Heart left ventricle (tissue), 16 donors: ENCODE results near the gene TTC19. TPM values are rescaled to one million over a fixed set of nuclear protein-coding genes. Genes with fewer than 3 reads are reported as not detected.

Source experiments
- ATAC-seq, 4 donors: fragments of 200-7000 bp; cut with Tn5 transposase; one replicate each; pipeline ENCODE4 v1.9.1; 2020 to 2022; ENCODE audit warnings: moderate library complexity in 4 of 4, mild to moderate bottlenecking in 3 of 4, moderate number of reproducible peaks in 1 of 4
- DNase-seq, 5 donors: peaks; one replicate each; pipeline ENCODE4 v3.0.0-alpha.2; 2020
- H3K27ac ChIP-seq, 12 donors: fragments of 200-600 bp; sonication (generic) in 4 of 12; one replicate each; pipeline versions ENCODE4 v1.5.0 to v1.8.0; 2016 to 2022; ENCODE audit warnings: mild to moderate bottlenecking in 2 of 12
- H3K27me3 ChIP-seq, 9 donors: fragments of 200-600 bp; sonication (generic) in 2 of 9; one replicate each; pipeline versions ENCODE4 v1.5.1 to v1.8.0; 2016 to 2022; ENCODE audit warnings: mild to moderate bottlenecking in 3 of 9
- H3K36me3 ChIP-seq, 9 donors: fragments of 200-600 bp; sonication (generic) in 2 of 9; one replicate each; pipeline versions ENCODE4 v1.5.0 to v1.8.0; 2018 to 2022; ENCODE audit warnings: mild to moderate bottlenecking in 2 of 9
- H3K4me1 ChIP-seq, 12 donors: fragments of 200-600 bp; sonication (generic) in 4 of 12; one replicate each; pipeline versions ENCODE4 v1.5.0 to v1.8.0; 2016 to 2022; ENCODE audit warnings: mild to moderate bottlenecking in 3 of 12
- H3K4me3 ChIP-seq, 12 donors: fragments of 200-600 bp; sonication (generic) in 4 of 12; one replicate each; pipeline versions ENCODE4 v1.5.0 to v1.8.0; 2017 to 2022; ENCODE audit warnings: mild to moderate bottlenecking in 9 of 12, moderate library complexity in 4 of 12
- H3K9me3 ChIP-seq, 12 donors: fragments of 200-600 bp; sonication (generic) in 4 of 12; one replicate each; pipeline versions ENCODE4 v1.5.0 to v1.8.0; 2016 to 2022; ENCODE audit warnings: mild to moderate bottlenecking in 1 of 12
- CTCF ChIP-seq, 12 donors: fragments of 200-600 bp; sonication (generic) in 4 of 12; IDR thresholded peaks; one replicate each; pipeline versions ENCODE4 v1.5.0 to v1.8.0; 2018 to 2022; ENCODE audit warnings: antibody characterized with exemption in 12 of 12, mild to moderate bottlenecking in 5 of 12
- POLR2A ChIP-seq, 2 donors: fragments of 450-650 bp; IDR thresholded peaks; one replicate each; pipeline ENCODE4 v1.6.1; 2017; ENCODE audit warnings: antibody characterized with exemption in 2 of 2, mild to moderate bottlenecking in 2 of 2, moderate library complexity in 2 of 2
- WGBS, 4 donors: extraction: QIAGEN DNeasy Blood & Tissue Kit in 2 of 4; methylation state at CpG; one replicate each; pipeline versions ENCODE4 v1.1.5 to v1.1.7; 2013 to 2018; 5-methylcytosine and 5-hydroxymethylcytosine counted together
- intact Hi-C, 10 donors: fragments of 100-400 bp; cut with DNase I; formaldehyde crosslinking; loops; one replicate each; pipeline versions ENCODE4 v1.11.1 to v1.14.2; 2022
- polyA plus RNA-seq, 2 donors: library from polyadenylated mRNA; stranded (reverse); fragments of 200-250 nt; gene quantifications; one replicate each; pipeline ENCODE4 v1.2.3, GENCODE V29; 2013
- total RNA-seq, 9 donors: library from RNA; depleted of rRNA in 2 of 9; stranded (reverse); fragments of >200 nt in 2 of 9; fragmentation: NEBNext Ultra II Directional in 3 of 9; extraction: Animal tissue kit (Norgen Biotek cat#: 25700) in 3 of 9; gene quantifications; one replicate each; pipeline versions ENCODE4 v1.1.0 to v1.2.4, GENCODE V29; 2016 to 2023
- donor health status: ischemic (EF 13 %, LVEDD 7.1; RV severe dilation, severe dysfunction).
- donor health status: healthy with polysubstance abuse.
- donor health status: DM: no; HTN: yes; CAD: no.
- donor health status: DM: no; HTN: no; CAD: no.
- donor health status: ischemic (EF 25% LVEDD 6.9; RV normal size, moderate dysfunction).
- donor health status: ischemic (EF 25% LVEDD 5.7; RV mildly dilated, moderate dysfunction).
- donor health status: healthy.
- donor health status: DM: yes; HTN: yes; CAD: no.
- donor health status: ischemic (EF 35%, LVEDD 5.7; RV mildly dilated, moderate dysfunction).
- donor health status: nonischemic (EF 11% LVEDD 7.7; RV severe dilation, severe dysfunction).
- donor health status: DM: yes; HTN: yes; CAD: no.
- donor health status: PGD.
- donor health status: ischemic (EF 29% LVEDD 5.4; RV normal size, mild dysfunction).
- donor health status: nonischemic (EF 23%, LVEDD 6.1; RV moderate dilation, normal function).

Gene TTC19
- total and polyA plus RNA-seq, 11 donors = 10.3 to 47.0 (median 28.6) TPM

GRCh38 chr17:15952916-15953790 is 46.5 kb upstream of the TTC19 start:
- H3K27ac ChIP-seq = no peak overlapping the region
- H3K36me3 ChIP-seq = no peaks in the 10 kb centered on the region
- 81 to 82% (median 82%) methylated on average over 21 to 22 of the region's 22 CpGs for WGBS, 4 donors
- H3K4me1 ChIP-seq = peaks cover 0 to 18% (median 0%) of the 10 kb centered on the region in 12 donors
- no peak for TF ChIP-seq POLR2A (IDR thresholded peaks at IDR 0.05)
- no peak for TF ChIP-seq CTCF (IDR thresholded peaks at IDR 0.05)
- no peaks in the 10 kb centered on the region for H3K9me3 ChIP-seq
- H3K27me3 ChIP-seq = no peaks in the 10 kb centered on the region
- DNase-seq (no peak), ATAC-seq (no peak)
- H3K4me3 ChIP-seq = no peak overlapping the region
- intact Hi-C loops = no loop called here

GRCh38 chr17:15954222-15954621 is 45.4 kb upstream of the TTC19 start:
- Histone ChIP-seq H3K4me1 (peaks cover 0 to 29% (median 0%) of the 10 kb centered on the region in 12 donors), H3K4me3 (no peak overlapping the region), H3K36me3 (no peaks in the 10 kb centered on the region), H3K9me3 (no peaks in the 10 kb centered on the region), H3K27ac (no peak overlapping the region), H3K27me3 (no peaks in the 10 kb centered on the region)
- WGBS, 4 donors = 61 to 75% (median 66%) methylated on average over 5 of the region's 5 CpGs
- intact Hi-C loops = no loop called here
- DNase-seq (no peak), ATAC-seq (no peak)
- no peak for TF ChIP-seq CTCF (IDR thresholded peaks at IDR 0.05)
- TF ChIP-seq POLR2A (IDR thresholded peaks at IDR 0.05) = no peak

GRCh38 chr17:15955793-15956541 is 43.7 kb upstream of the TTC19 start:
- H3K4me3 ChIP-seq = no peak overlapping the region
- H3K9me3 ChIP-seq = no peaks in the 10 kb centered on the region
- H3K4me1 ChIP-seq = peaks cover 0 to 37% (median 0%) of the 10 kb centered on the region in 12 donors
- H3K36me3 ChIP-seq = no peaks in the 10 kb centered on the region
- no peak for TF ChIP-seq POLR2A (IDR thresholded peaks at IDR 0.05)
- TF ChIP-seq CTCF (IDR thresholded peaks at IDR 0.05) = no peak
- no peak for ATAC-seq
- intact Hi-C loops = no loop called here
- H3K27me3 ChIP-seq = no peaks in the 10 kb centered on the region
- H3K27ac ChIP-seq = no peak overlapping the region
- WGBS, 4 donors = 79 to 80% (median 79%) methylated on average over 14 of the region's 14 CpGs
- DNase-seq = no peak

GRCh38 chr17:15957206-15957605 is 42.4 kb upstream of the TTC19 start:
- Histone ChIP-seq H3K27ac (no peak overlapping the region), H3K4me1 (peaks cover 0 to 37% (median 0%) of the 10 kb centered on the region in 12 donors), H3K27me3 (no peaks in the 10 kb centered on the region), H3K4me3 (no peak overlapping the region), H3K36me3 (no peaks in the 10 kb centered on the region), H3K9me3 (no peaks in the 10 kb centered on the region)
- TF ChIP-seq POLR2A (IDR thresholded peaks at IDR 0.05) (no peak), CTCF (IDR thresholded peaks at IDR 0.05) (no peak)
- intact Hi-C loops = no loop called here
- ATAC-seq (no peak), DNase-seq (no peak)
- 87 to 95% (median 90%) methylated on average over 6 of the region's 6 CpGs for WGBS, 4 donors
